Measurements from ENCODE around the gene PDE6B.

PDE6B gene

GRCh38 chr4:654503-654845 lies 29.1 kb downstream of the PDE6B start:
- Histone ChIP-seq H3K36me3 (ENCODE audit: low read length) (no peaks in the 10 kb centered on the region), H4K20me1 (ENCODE audit: low read depth, low read length) (no peaks in the 10 kb centered on the region), H3F3A (ENCODE audit: insufficient read depth) (no peaks in the 10 kb centered on the region), H3K4me3 (ENCODE audit: insufficient read depth, low read length, poor library complexity, severe bottlenecking) (no peak overlapping the region), H3K9me3 (ENCODE audit: insufficient read depth, low read length) (no peaks in the 10 kb centered on the region), H3K27me3 (ENCODE audit: low read length) (no peaks in the 10 kb centered on the region), H3K9ac (ENCODE audit: low read length) (no peak overlapping the region), H2AFZ (ENCODE audit: low read depth, low read length, severe bottlenecking) (no peak overlapping the region), H3K79me2 (ENCODE audit: insufficient read depth, low read length) (no peaks in the 10 kb centered on the region), H3K9me2 (replicated peaks; ENCODE audit: insufficient read depth, low read length) (no peaks in the 10 kb centered on the region), H3K4me2 (ENCODE audit: low read depth, low read length, poor library complexity, severe bottlenecking) (no peak overlapping the region), H3K27ac (ENCODE audit: low read depth, low read length) (no peak overlapping the region)
- TF ChIP-seq CTCF (IDR thresholded peaks at IDR 0.05; ENCODE audit: insufficient read depth, low read length, poor library complexity, severe bottlenecking) (no peak), EZH2phosphoT487 (conservative IDR thresholded peaks at IDR 0.05; ENCODE audit: low read length) (no peak)

- H3K9me3 ChIP-seq (ENCODE audit: insufficient read depth, low read length): no peaks in the 10 kb centered on the region
- H3F3A ChIP-seq (ENCODE audit: insufficient read depth): no peaks in the 10 kb centered on the region
- no peak overlapping the region for H3K27ac ChIP-seq (ENCODE audit: low read depth, low read length)
- no peaks in the 10 kb centered on the region for H3K36me3 ChIP-seq (ENCODE audit: low read length)
- no peak overlapping the region for H3K4me3 ChIP-seq (ENCODE audit: insufficient read depth, low read length, poor library complexity, severe bottlenecking)
- H2AFZ ChIP-seq (ENCODE audit: low read depth, low read length, severe bottlenecking): no peak overlapping the region
- H3K9me2 ChIP-seq (replicated peaks; ENCODE audit: insufficient read depth, low read length): no peaks in the 10 kb centered on the region
- no peak overlapping the region for H3K9ac ChIP-seq (ENCODE audit: low read length)
- H3K79me2 ChIP-seq (ENCODE audit: insufficient read depth, low read length): no peaks in the 10 kb centered on the region
- no peaks in the 10 kb centered on the region for H3K27me3 ChIP-seq (ENCODE audit: low read length)
- no peaks in the 10 kb centered on the region for H4K20me1 ChIP-seq (ENCODE audit: low read depth, low read length)
- H3K4me2 ChIP-seq (ENCODE audit: low read depth, low read length, poor library complexity, severe bottlenecking): no peak overlapping the region
- no peak for TF ChIP-seq CTCF (IDR thresholded peaks at IDR 0.05; ENCODE audit: insufficient read depth, low read length, poor library complexity, severe bottlenecking)
- TF ChIP-seq EZH2phosphoT487 (conservative IDR thresholded peaks at IDR 0.05; ENCODE audit: low read length): no peak
These were observed 29.6 kb downstream of the PDE6B start for GRCh38 chr4:654871-655463.

GRCh38 chr4:655464-656151 lies 30.2 kb downstream of the PDE6B start:
- H3K9ac ChIP-seq (ENCODE audit: low read length): no peak overlapping the region
- no peak overlapping the region for H2AFZ ChIP-seq (ENCODE audit: low read depth, low read length, severe bottlenecking)
- H4K20me1 ChIP-seq (ENCODE audit: low read depth, low read length): no peaks in the 10 kb centered on the region
- H3K4me2 ChIP-seq (ENCODE audit: low read depth, low read length, poor library complexity, severe bottlenecking): no peak overlapping the region
- H3K79me2 ChIP-seq (ENCODE audit: insufficient read depth, low read length): no peaks in the 10 kb centered on the region
- no peaks in the 10 kb centered on the region for H3F3A ChIP-seq (ENCODE audit: insufficient read depth)
- H3K4me3 ChIP-seq (ENCODE audit: insufficient read depth, low read length, poor library complexity, severe bottlenecking): no peak overlapping the region
- TF ChIP-seq EZH2phosphoT487 (conservative IDR thresholded peaks at IDR 0.05; ENCODE audit: low read length) (no peak), CTCF (IDR thresholded peaks at IDR 0.05; ENCODE audit: insufficient read depth, low read length, poor library complexity, severe bottlenecking) (no peak)
- no peaks in the 10 kb centered on the region for H3K27me3 ChIP-seq (ENCODE audit: low read length)
- H3K36me3 ChIP-seq (ENCODE audit: low read length): no peaks in the 10 kb centered on the region
- H3K9me2 ChIP-seq (replicated peaks; ENCODE audit: insufficient read depth, low read length): no peaks in the 10 kb centered on the region
- H3K9me3 ChIP-seq (ENCODE audit: insufficient read depth, low read length): no peaks in the 10 kb centered on the region
- no peak overlapping the region for H3K27ac ChIP-seq (ENCODE audit: low read depth, low read length)
